HG03575 (cell line): ENCODE measurements around the gene PIK3CB.
"Not testable (repeated sequence)": the region's sequence is repeated elsewhere in the genome, so short reads cannot be mapped to it uniquely, and the experiment has no call there.

Experiments
- ATAC-seq: cut with Tn5 transposase; IDR thresholded peaks from one replicate; pipeline ENCODE4 v1.9.1; 2021; ENCODE audit not compliant: unreplicated experiment, insufficient number of reproducible peaks, low FRiP score; ENCODE audit errors: extremely low read depth

PIK3CB gene

GRCh38 chr3:138849222-138849940 is 14.7 kb upstream of the PIK3CB start:
- no peak for ATAC-seq

- no peak for ATAC-seq
These were observed 14.0 kb upstream of the PIK3CB start for GRCh38 chr3:138848696-138849095.

GRCh38 chr3:138846824-138847223 is 12.1 kb upstream of the PIK3CB start:
- not testable (repeated sequence) for ATAC-seq

- ATAC-seq: no peak
These were observed 11.6 kb upstream of the PIK3CB start for GRCh38 chr3:138846262-138846791.

GRCh38 chr3:138845771-138846173 is 11.0 kb upstream of the PIK3CB start:
- ATAC-seq: no peak

GRCh38 chr3:138845181-138845601 is 10.5 kb upstream of the PIK3CB start:
- ATAC-seq: no peak

GRCh38 chr3:138842483-138843188 is 7.9 kb upstream of the PIK3CB start:
- peak; percentile 60 for ATAC-seq

GRCh38 chr3:138838385-138838784 is 3.7 kb upstream of the PIK3CB start:
- not testable (repeated sequence) for ATAC-seq

GRCh38 chr3:138835846-138836245 is 1.1 kb upstream of the PIK3CB start:
- not testable (repeated sequence) for ATAC-seq

GRCh38 chr3:138835397-138835757 is 649 bp upstream of the PIK3CB start:
- ATAC-seq: no peak

- ATAC-seq: no peak
These were observed 681 bp downstream of the PIK3CB start for GRCh38 chr3:138833899-138834595.

GRCh38 chr3:138832473-138833057 is 2.2 kb downstream of the PIK3CB start:
- ATAC-seq: not testable (repeated sequence)

- no peak for ATAC-seq
These were observed 4.7 kb downstream of the PIK3CB start for GRCh38 chr3:138829886-138830510.

- no peak for ATAC-seq
These were observed 5.6 kb downstream of the PIK3CB start for GRCh38 chr3:138829097-138829496.

GRCh38 chr3:138827222-138827621 is 7.5 kb downstream of the PIK3CB start:
- no peak for ATAC-seq

GRCh38 chr3:138825336-138825735 is 9.4 kb downstream of the PIK3CB start:
- no peak for ATAC-seq

GRCh38 chr3:138824114-138824506 is 10.6 kb downstream of the PIK3CB start:
- ATAC-seq: no peak

- ATAC-seq: not testable (repeated sequence)
These were observed 14.3 kb downstream of the PIK3CB start for GRCh38 chr3:138820379-138820778.
